Lower leg skin (tissue), 3 donors: Measurements from ENCODE around the gene SHROOM3.

Experiments used
- CTCF ChIP-seq, 3 donors: fragments of 450-650 bp; IDR thresholded peaks; one replicate each; pipeline ENCODE4 v1.5.1; 2016; ENCODE audit warnings: antibody characterized with exemption in 3 of 3, mild to moderate bottlenecking in 3 of 3, moderate library complexity in 2 of 3
- POLR2A ChIP-seq, 2 donors: fragments of 450-650 bp; IDR thresholded peaks; one replicate each; pipeline ENCODE4 v1.6.1; 2016 to 2017; ENCODE audit warnings: antibody characterized with exemption in 2 of 2, mild to moderate bottlenecking in 1 of 2, moderate library complexity in 1 of 2

GRCh38 chr4:76688619-76689144 is 253.7 kb downstream of the SHROOM3 start:
- no peak for TF ChIP-seq CTCF (IDR thresholded peaks at IDR 0.05)
- TF ChIP-seq POLR2A (IDR thresholded peaks at IDR 0.05): no peak
